ENCODE measurements around the gene HFE. TPM values are rescaled to one million over a fixed set of nuclear protein-coding genes. Genes with fewer than 3 reads are reported as not detected.
"Not testable (repeated sequence)": the region's sequence is repeated elsewhere in the genome, so short reads cannot be mapped to it uniquely, and the experiment has no call there.

HFE gene
- total RNA-seq, 2 donors from 2014 or later, result 0.23 to 2.1 TPM

- Mint-ChIP-seq H3K36me3 (no peaks in the 10 kb centered on the region), H3K9me3 (no peaks in the 10 kb centered on the region), H3K27ac (no peak overlapping the region)
- DNase-seq (ENCODE audit: low spot score in 2 of 2) (no peak), ATAC-seq (no peak)
These were observed 5.2 kb downstream of the HFE start for GRCh38 chr6:26092443-26092842.

- peak in 1 of 2 donors; percentile 21 for ATAC-seq
- no peaks in the 10 kb centered on the region for H3K9me3 Mint-ChIP-seq
- H3K36me3 Mint-ChIP-seq, result no peaks in the 10 kb centered on the region
- H3K27ac Mint-ChIP-seq, result no peak overlapping the region
- no peak for DNase-seq (ENCODE audit: low spot score in 2 of 2)
These were observed 6.8 kb downstream of the HFE start for GRCh38 chr6:26094036-26094435.

GRCh38 chr6:26097268-26097875 lies 10.1 kb downstream of the HFE start:
- DNase-seq (ENCODE audit: low spot score in 2 of 2) (peak in 1 of 2 donors; percentile 59), ATAC-seq (peak; percentile 77 to 88)
- H3K9me3 Mint-ChIP-seq, result no peaks in the 10 kb centered on the region
- H3K27ac Mint-ChIP-seq, result no peak overlapping the region
- no peaks in the 10 kb centered on the region for H3K36me3 Mint-ChIP-seq

GRCh38 chr6:26103141-26103769 lies 16.0 kb downstream of the HFE start:
- H3K36me3 Mint-ChIP-seq, result no peaks in the 10 kb centered on the region
- DNase-seq (ENCODE audit: low spot score in 2 of 2), result no peak
- H3K9me3 Mint-ChIP-seq, result no peaks in the 10 kb centered on the region

GRCh38 chr6:26103770-26104456 lies 16.7 kb downstream of the HFE start:
- peak overlapping the region; percentile 98 to 100 for H3K27ac Mint-ChIP-seq
- no peaks in the 10 kb centered on the region for H3K36me3 Mint-ChIP-seq
- ATAC-seq (peak; percentile 83 to 85), DNase-seq (ENCODE audit: low spot score in 2 of 2) (peak; percentile 88 to 90)
- H3K9me3 Mint-ChIP-seq, result no peaks in the 10 kb centered on the region

More at GRCh38 chr6:26103141-26103769, 16.0 kb downstream of the HFE start:
- peak overlapping the region; percentile 98 to 100 for H3K27ac Mint-ChIP-seq
- ATAC-seq, result peak; percentile 82 to 92

GRCh38 chr6:26104457-26105108 lies 17.4 kb downstream of the HFE start:
- DNase-seq (ENCODE audit: low spot score in 2 of 2), result peak in 1 of 2 donors; percentile 57
- Mint-ChIP-seq H3K36me3 (no peaks in the 10 kb centered on the region), H3K27ac (peak overlapping the region; percentile 98 to 100), H3K9me3 (no peaks in the 10 kb centered on the region)
- peak; percentile 6 to 31 for ATAC-seq

GRCh38 chr6:26105109-26105730 lies 18.0 kb downstream of the HFE start:
- Mint-ChIP-seq H3K9me3 (no peaks in the 10 kb centered on the region), H3K36me3 (no peaks in the 10 kb centered on the region), H3K27ac (peak overlapping the region in 1 of 2 donors; percentile 98)
- no peak for DNase-seq (ENCODE audit: low spot score in 2 of 2)
- no peak for ATAC-seq

GRCh38 chr6:26105842-26106241 lies 18.6 kb downstream of the HFE start:
- no peak for DNase-seq (ENCODE audit: low spot score in 2 of 2)
- no peak overlapping the region for H3K27ac Mint-ChIP-seq
- no peak for ATAC-seq
- H3K9me3 Mint-ChIP-seq, result no peaks in the 10 kb centered on the region
- no peaks in the 10 kb centered on the region for H3K36me3 Mint-ChIP-seq

- ATAC-seq (no peak), DNase-seq (ENCODE audit: low spot score in 2 of 2) (no peak)
- H3K36me3 Mint-ChIP-seq, result no peaks in the 10 kb centered on the region
- H3K9me3 Mint-ChIP-seq, result no peaks in the 10 kb centered on the region
- no peak overlapping the region for H3K27ac Mint-ChIP-seq
These were observed 20.7 kb downstream of the HFE start for GRCh38 chr6:26107935-26108334.

GRCh38 chr6:26109772-26110171 lies 22.5 kb downstream of the HFE start:
- Mint-ChIP-seq H3K36me3 (no peaks in the 10 kb centered on the region), H3K27ac (peak overlapping the region in 1 of 2 donors; percentile 10), H3K9me3 (no peaks in the 10 kb centered on the region)
- ATAC-seq (no peak), DNase-seq (ENCODE audit: low spot score in 2 of 2) (no peak)

GRCh38 chr6:26113570-26113969 lies 26.3 kb downstream of the HFE start:
- Mint-ChIP-seq H3K27ac (no peak overlapping the region), H3K9me3 (no peaks in the 10 kb centered on the region)
- ATAC-seq, result no peak

GRCh38 chr6:26115226-26115625 lies 28.0 kb downstream of the HFE start:
- Mint-ChIP-seq H3K9me3 (no peaks in the 10 kb centered on the region), H3K36me3 (no peaks in the 10 kb centered on the region), H3K27ac (no peak overlapping the region)
- DNase-seq (ENCODE audit: low spot score in 2 of 2), result no peak
- ATAC-seq, result peak; percentile 27 to 45

More at GRCh38 chr6:26113570-26113969, 26.3 kb downstream of the HFE start:
- DNase-seq (ENCODE audit: low spot score in 2 of 2), result no peak
- H3K36me3 Mint-ChIP-seq, result no peaks in the 10 kb centered on the region

- H3K9me3 Mint-ChIP-seq, result no peaks in the 10 kb centered on the region
- ATAC-seq, result no peak
- DNase-seq (ENCODE audit: low spot score in 2 of 2), result no peak
- no peak overlapping the region for H3K27ac Mint-ChIP-seq
- peaks cover 0 to 2% of the 10 kb centered on the region in 2 donors for H3K36me3 Mint-ChIP-seq
These were observed 29.0 kb downstream of the HFE start for GRCh38 chr6:26116267-26116666.

- Mint-ChIP-seq H3K9me3 (no peaks in the 10 kb centered on the region), H3K36me3 (peaks cover 7 to 12% of the 10 kb centered on the region in 2 donors), H3K27ac (no peak overlapping the region)
- no peak for DNase-seq (ENCODE audit: low spot score in 2 of 2)
- no peak for ATAC-seq
These were observed 31.8 kb downstream of the HFE start for GRCh38 chr6:26118999-26119398.

GRCh38 chr6:26120115-26120514 lies 32.9 kb downstream of the HFE start:
- not testable (repeated sequence) for H3K9me3 Mint-ChIP-seq; ATAC-seq; DNase-seq (ENCODE audit: low spot score in 2 of 2); H3K27ac Mint-ChIP-seq
- H3K36me3 Mint-ChIP-seq, result peaks cover 18 to 23% of the 10 kb centered on the region in 2 donors

GRCh38 chr6:26120807-26121140 lies 33.5 kb downstream of the HFE start:
- Mint-ChIP-seq H3K27ac (peak overlapping the region; percentile 97 to 100), H3K36me3 (peaks cover 22 to 29% of the 10 kb centered on the region in 2 donors), H3K9me3 (no peaks in the 10 kb centered on the region)
- DNase-seq (ENCODE audit: low spot score in 2 of 2) (no peak), ATAC-seq (no peak)

All from activated naive CD4-positive, alpha-beta T cell treated with anti-CD3 and anti-CD28 coated beads, Interleukin-2, amount 50 U/mL, for 72 hours (primary cell).